ENCODE measurements around the gene ADH7.
"Not testable (repeated sequence)": the region's sequence is repeated elsewhere in the genome, so short reads cannot be mapped to it uniquely, and the experiment has no call there.

The ADH7 gene

DNA sequence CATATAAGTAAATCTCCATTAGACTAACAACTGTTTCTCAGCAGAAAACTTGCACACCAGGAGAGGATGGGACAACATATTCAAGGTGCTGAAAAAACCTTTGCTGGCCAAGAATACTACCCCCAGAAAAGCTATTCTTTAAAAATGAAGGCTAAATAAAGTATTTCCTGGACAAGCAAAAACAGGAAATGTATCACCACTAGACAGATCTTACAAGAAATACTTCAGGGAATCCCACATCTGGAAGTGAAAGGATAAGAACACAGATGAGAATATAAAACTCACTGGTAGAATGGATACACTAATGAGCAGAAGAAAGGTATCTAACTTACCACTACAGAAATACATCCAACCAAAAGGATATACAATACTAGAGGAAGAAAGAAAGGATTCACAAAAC is 55.6 kb downstream of the ADH7 start:
- DNase-seq (ENCODE audit: low read depth), result no peak

- DNase-seq (ENCODE audit: low read depth), result no peak
These were observed 56.3 kb downstream of the ADH7 start for GRCh38 chr4:99378876-99379275.

GRCh38 chr4:99377341-99377740 is 57.8 kb downstream of the ADH7 start:
- not testable (repeated sequence) for DNase-seq (ENCODE audit: low read depth)

GRCh38 chr4:99372464-99372863 is 62.7 kb downstream of the ADH7 start:
- DNase-seq (ENCODE audit: low read depth), result not testable (repeated sequence)

GRCh38 chr4:99367817-99368216 is 67.3 kb downstream of the ADH7 start:
- DNase-seq (ENCODE audit: low read depth), result not testable (repeated sequence)

- no peak for DNase-seq (ENCODE audit: low read depth)
These were observed 68.7 kb downstream of the ADH7 start for GRCh38 chr4:99366491-99366890.

DNA sequence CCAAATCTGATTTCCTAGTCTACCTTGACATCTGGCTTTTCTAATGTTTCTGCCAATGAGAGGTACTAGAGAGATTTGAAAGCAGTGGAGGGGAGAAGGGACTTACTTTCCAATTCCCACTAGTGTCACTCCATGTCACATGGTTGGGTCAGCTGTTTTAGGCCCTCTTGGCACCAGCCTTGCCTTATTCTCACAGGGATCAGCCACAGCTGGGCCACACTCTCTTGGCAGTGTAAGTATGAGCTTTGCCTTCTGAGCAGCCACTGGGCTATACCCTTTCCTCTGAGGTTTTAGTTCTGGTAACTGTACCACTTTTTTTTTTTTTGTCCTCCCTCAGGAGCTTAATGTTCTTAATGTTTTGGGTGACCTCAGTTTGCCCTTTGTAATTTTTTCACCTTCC is 72.4 kb downstream of the ADH7 start:
- no peak for DNase-seq (ENCODE audit: low read depth)
